A549 (cell line): ENCODE results near the gene TDP1.

Experiments
- HDAC2 ChIP-seq: fragments of 200-600 bp; sonication (generic); IDR thresholded peaks from 2 replicates; pipeline ENCODE4 v1.6.1; 2016
- MAZ ChIP-seq: fragments of 150-350 bp; IDR thresholded peaks from 2 replicates; pipeline ENCODE4 v1.6.1; 2014; ENCODE audit warnings: antibody characterized with exemption, low read depth, low read length, borderline replicate concordance
- POLR2A ChIP-seq: IDR thresholded peaks from 2 replicates; pipeline ENCODE4 v1.6.1; 2012; ENCODE audit warnings: mild to moderate bottlenecking, low read length
- TF ChIP-seq, protein P1 (sequence below): fragments of >200 bp; sonication (Bioruptor Twin); formaldehyde crosslinking; IDR thresholded peaks from 3 replicates; pipeline ENCODE4 v1.5.1; 2016

DNA sequence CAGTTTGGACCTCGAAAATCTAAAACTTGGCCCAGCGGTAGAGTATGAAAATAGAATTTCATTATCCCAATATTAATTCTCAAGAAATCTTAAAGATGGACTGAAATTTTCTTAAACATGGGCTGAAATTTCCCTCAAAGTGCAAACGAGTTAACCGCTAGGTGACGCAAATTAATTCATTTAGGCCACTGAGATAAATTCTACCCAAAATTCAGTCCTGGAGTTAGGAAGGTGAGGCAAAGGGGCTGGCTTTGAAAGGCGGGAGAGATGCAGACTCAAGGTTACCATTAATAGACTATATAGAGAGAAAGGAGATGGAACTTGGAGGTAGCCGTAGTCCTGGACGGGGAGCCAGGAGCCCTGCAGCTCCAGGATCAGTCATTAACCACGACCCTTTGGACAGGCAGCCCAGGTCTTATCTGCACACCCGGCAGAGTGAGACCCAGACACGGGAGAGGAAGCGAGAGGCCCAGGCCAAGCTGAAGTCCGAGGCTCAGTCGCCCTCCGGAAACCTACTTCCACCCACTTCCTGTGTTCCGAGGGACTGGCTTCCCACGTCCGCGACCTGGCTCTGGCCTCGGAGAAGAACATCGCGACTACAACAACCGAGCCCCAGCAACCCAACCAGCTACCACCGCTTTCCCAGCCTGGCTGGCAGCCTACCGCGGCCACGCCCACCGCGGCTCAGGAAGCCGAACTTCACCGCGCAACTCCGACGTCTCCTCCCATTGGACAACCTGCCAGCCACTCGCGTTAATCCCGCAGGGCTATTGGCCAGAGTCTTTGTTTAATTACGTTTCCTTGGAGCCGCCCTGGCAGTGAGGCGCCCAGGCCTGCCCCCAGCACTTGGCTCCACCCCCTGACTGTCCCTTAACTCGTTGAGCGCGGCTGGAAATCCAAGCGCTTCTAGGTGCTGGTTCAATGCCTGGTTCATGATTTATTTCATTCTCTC, 1.4 kb upstream of the TDP1 start, which contains the start of gene EFCAB11:
- no peak for TF ChIP-seq MAZ
- TF ChIP-seq, protein P1, sequence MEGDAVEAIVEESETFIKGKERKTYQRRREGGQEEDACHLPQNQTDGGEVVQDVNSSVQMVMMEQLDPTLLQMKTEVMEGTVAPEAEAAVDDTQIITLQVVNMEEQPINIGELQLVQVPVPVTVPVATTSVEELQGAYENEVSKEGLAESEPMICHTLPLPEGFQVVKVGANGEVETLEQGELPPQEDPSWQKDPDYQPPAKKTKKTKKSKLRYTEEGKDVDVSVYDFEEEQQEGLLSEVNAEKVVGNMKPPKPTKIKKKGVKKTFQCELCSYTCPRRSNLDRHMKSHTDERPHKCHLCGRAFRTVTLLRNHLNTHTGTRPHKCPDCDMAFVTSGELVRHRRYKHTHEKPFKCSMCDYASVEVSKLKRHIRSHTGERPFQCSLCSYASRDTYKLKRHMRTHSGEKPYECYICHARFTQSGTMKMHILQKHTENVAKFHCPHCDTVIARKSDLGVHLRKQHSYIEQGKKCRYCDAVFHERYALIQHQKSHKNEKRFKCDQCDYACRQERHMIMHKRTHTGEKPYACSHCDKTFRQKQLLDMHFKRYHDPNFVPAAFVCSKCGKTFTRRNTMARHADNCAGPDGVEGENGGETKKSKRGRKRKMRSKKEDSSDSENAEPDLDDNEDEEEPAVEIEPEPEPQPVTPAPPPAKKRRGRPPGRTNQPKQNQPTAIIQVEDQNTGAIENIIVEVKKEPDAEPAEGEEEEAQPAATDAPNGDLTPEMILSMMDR, result 0 out of 3 replicates have a peak, but pooled peaks have one; percentile 9
- peak; percentile 56 for TF ChIP-seq POLR2A
- no peak for TF ChIP-seq HDAC2
